Ovary (tissue), 3 donors: Measurements from ENCODE around the gene MYT1.

Source experiments
- EP300 ChIP-seq: sonication (generic); formaldehyde crosslinking; IDR thresholded peaks from one replicate; pipeline ENCODE4 v1.6.1; 2017; ENCODE audit warnings: antibody characterized with exemption
- POLR2A ChIP-seq: fragments of 450-650 bp; IDR thresholded peaks from one replicate; pipeline ENCODE4 v1.6.1; 2017; ENCODE audit warnings: antibody characterized with exemption, mild to moderate bottlenecking, moderate library complexity
- TF ChIP-seq, protein P1 (sequence below), 3 donors: fragments of 450-650 bp in 2 of 3; fragments of 200-600 bp in 1 of 3; IDR thresholded peaks; one replicate each; pipeline versions ENCODE4 v1.5.1 to v1.8.0; 2016 to 2022; ENCODE audit warnings: antibody characterized with exemption in 3 of 3, mild to moderate bottlenecking in 1 of 3
- donor health status: DM: no; HTN: no; CAD: no.

DNA sequence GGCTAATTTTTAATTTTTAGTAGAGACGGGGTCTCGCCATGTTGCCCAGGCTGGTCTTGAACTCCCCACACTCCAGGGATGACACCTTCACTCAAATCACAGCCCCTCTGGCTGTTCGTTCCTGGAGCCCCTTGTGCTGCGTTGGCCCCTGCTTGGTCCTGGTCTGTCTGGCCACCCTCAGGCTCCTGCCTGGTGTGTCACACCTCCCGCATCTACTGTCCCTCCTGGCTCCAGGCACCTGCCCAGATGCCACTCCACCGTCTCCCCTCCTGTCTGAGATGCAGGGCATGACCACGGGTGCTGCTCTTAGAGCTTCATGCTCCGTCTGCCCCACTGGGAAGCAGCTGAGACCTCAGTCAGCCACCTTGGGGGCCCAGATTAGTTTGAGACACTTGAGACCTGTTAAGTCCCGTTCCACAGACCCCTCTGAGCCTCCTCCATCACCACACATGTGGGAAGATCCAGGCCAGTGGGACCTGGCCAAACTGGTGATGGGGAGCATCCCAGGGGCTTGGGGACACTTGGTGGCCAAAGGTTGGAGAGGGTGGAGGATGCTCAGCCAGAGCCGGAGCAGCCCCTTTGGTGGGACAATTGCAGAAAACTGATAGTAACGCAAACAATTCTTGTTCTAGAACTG, 35.0 kb upstream of the MYT1 start:
- TF ChIP-seq, protein P1, sequence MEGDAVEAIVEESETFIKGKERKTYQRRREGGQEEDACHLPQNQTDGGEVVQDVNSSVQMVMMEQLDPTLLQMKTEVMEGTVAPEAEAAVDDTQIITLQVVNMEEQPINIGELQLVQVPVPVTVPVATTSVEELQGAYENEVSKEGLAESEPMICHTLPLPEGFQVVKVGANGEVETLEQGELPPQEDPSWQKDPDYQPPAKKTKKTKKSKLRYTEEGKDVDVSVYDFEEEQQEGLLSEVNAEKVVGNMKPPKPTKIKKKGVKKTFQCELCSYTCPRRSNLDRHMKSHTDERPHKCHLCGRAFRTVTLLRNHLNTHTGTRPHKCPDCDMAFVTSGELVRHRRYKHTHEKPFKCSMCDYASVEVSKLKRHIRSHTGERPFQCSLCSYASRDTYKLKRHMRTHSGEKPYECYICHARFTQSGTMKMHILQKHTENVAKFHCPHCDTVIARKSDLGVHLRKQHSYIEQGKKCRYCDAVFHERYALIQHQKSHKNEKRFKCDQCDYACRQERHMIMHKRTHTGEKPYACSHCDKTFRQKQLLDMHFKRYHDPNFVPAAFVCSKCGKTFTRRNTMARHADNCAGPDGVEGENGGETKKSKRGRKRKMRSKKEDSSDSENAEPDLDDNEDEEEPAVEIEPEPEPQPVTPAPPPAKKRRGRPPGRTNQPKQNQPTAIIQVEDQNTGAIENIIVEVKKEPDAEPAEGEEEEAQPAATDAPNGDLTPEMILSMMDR (IDR thresholded peaks at IDR 0.05), result no peak
- TF ChIP-seq POLR2A (no peak), EP300 (no peak)
